ENCODE data around the gene KIFC1. TPM values are rescaled to one million over a fixed set of nuclear protein-coding genes. Genes with fewer than 3 reads are reported as not detected.
A peak's percentile ranks its signal among the peaks of the same experiment; 100 is the strongest.

The KIFC1 gene
- total RNA-seq, 1 donor from 2014 or later, result 93.9 TPM

DNA sequence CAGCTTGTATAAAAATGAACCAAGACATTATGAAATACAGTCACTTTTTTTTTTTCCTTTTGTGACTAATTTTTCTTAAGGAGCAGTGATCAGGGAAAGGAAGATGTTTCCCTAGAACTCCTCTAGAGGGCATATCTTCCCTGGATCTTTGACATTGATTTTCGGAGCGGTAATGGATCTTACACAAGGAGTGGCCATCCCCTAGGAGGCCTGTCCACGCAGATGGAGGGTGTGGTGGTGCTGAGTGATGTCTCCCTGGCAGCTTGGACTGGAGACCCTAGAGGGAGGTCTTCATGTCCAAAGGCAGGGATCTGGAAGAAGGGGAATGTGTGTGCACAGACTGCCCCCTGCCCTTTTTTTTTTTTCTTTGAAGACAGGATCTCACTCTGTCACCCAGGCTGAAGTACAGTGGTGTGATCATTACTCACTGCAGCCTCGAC, 7.0 kb upstream of the KIFC1 start:
- no peak overlapping the region for H3K27ac ChIP-seq
- H3K27me3 ChIP-seq, result no peaks in the 10 kb centered on the region
- H3K9me3 ChIP-seq (ENCODE audit: low read depth), result no peaks in the 10 kb centered on the region
- no peaks in the 10 kb centered on the region for H3K36me3 ChIP-seq
- H3F3A ChIP-seq (ENCODE audit: low read depth), result no peaks in the 10 kb centered on the region
- no peak overlapping the region for H3K4me3 ChIP-seq
- H3K27ac Mint-ChIP-seq, result no peak overlapping the region
- no peak overlapping the region for H3K4me3 Mint-ChIP-seq
- no peaks in the 10 kb centered on the region for H3K79me2 ChIP-seq (ENCODE audit: low read depth)
- H3K9ac ChIP-seq, result no peak overlapping the region
- no peaks in the 10 kb centered on the region for H3K36me3 Mint-ChIP-seq
- H4K20me1 ChIP-seq (ENCODE audit: low read depth), result no peaks in the 10 kb centered on the region
- no peaks in the 10 kb centered on the region for H3K4me1 ChIP-seq
- DNase-seq (ENCODE audit: low spot score), result peak; percentile 23
- H3K4me1 Mint-ChIP-seq, result peaks cover 3% of the 10 kb centered on the region
- TF ChIP-seq EZH2phosphoT487 (IDR thresholded peaks at IDR 0.05), result no peak
- TF ChIP-seq, protein P1, sequence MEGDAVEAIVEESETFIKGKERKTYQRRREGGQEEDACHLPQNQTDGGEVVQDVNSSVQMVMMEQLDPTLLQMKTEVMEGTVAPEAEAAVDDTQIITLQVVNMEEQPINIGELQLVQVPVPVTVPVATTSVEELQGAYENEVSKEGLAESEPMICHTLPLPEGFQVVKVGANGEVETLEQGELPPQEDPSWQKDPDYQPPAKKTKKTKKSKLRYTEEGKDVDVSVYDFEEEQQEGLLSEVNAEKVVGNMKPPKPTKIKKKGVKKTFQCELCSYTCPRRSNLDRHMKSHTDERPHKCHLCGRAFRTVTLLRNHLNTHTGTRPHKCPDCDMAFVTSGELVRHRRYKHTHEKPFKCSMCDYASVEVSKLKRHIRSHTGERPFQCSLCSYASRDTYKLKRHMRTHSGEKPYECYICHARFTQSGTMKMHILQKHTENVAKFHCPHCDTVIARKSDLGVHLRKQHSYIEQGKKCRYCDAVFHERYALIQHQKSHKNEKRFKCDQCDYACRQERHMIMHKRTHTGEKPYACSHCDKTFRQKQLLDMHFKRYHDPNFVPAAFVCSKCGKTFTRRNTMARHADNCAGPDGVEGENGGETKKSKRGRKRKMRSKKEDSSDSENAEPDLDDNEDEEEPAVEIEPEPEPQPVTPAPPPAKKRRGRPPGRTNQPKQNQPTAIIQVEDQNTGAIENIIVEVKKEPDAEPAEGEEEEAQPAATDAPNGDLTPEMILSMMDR (IDR thresholded peaks at IDR 0.05), result peak; percentile 45
- no peaks in the 10 kb centered on the region for H3K27me3 Mint-ChIP-seq (ENCODE audit: insufficient read depth, low read depth)
- H3K9me3 Mint-ChIP-seq, result no peaks in the 10 kb centered on the region
- H2AFZ ChIP-seq (replicated peaks), result no peak overlapping the region
- no peak overlapping the region for H3K4me2 ChIP-seq

DNA sequence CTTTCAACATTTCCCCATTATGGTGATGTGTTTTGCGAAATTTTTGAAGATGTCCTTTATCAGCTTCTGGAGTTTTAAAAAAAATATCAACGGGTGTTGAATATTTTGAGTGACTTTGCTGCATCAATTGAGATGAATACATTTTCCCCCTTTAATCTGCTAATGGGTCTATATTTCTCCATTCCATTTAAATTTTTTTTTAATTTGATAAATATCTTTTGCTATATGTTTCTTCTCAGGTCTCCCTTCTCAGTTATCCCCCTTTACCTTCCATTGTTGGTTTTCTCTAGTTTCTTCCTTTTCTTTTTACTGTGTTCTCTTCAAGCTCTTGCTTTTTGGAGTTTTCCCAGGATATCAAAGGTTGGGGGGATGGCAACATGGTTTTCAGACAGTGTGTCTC, 1.4 kb upstream of the KIFC1 start:
- H3K9ac ChIP-seq, result no peak overlapping the region
- no peak overlapping the region for H3K4me3 ChIP-seq
- H3K4me1 ChIP-seq, result peaks cover 23% of the 10 kb centered on the region
- Mint-ChIP-seq H3K27me3 (ENCODE audit: insufficient read depth, low read depth) (peaks cover 5% of the 10 kb centered on the region), H3K27ac (no peak overlapping the region), H3K4me3 (peak overlapping the region; percentile 44), H3K36me3 (peaks cover 11% of the 10 kb centered on the region), H3K4me1 (peaks cover 29% of the 10 kb centered on the region), H3K9me3 (no peaks in the 10 kb centered on the region)
- H3K27me3 ChIP-seq, result no peaks in the 10 kb centered on the region
- H2AFZ ChIP-seq (replicated peaks), result peak overlapping the region; percentile 32
- peaks cover 34% of the 10 kb centered on the region for H3K79me2 ChIP-seq (ENCODE audit: low read depth)
- no peak overlapping the region for H3K27ac ChIP-seq
- no peaks in the 10 kb centered on the region for H3K9me3 ChIP-seq (ENCODE audit: low read depth)
- TF ChIP-seq EZH2phosphoT487 (IDR thresholded peaks at IDR 0.05), result no peak
- TF ChIP-seq, protein P1 (IDR thresholded peaks at IDR 0.05), result no peak
- TF ChIP-seq EZH2 (IDR thresholded peaks at IDR 0.05), result no peak
- H3K36me3 ChIP-seq, result no peaks in the 10 kb centered on the region
- DNase-seq (ENCODE audit: low spot score), result no peak
- H3K4me2 ChIP-seq, result no peak overlapping the region
- H4K20me1 ChIP-seq (ENCODE audit: low read depth), result peaks cover 26% of the 10 kb centered on the region
- H3F3A ChIP-seq (ENCODE audit: low read depth), result peaks cover 13% of the 10 kb centered on the region

DNA sequence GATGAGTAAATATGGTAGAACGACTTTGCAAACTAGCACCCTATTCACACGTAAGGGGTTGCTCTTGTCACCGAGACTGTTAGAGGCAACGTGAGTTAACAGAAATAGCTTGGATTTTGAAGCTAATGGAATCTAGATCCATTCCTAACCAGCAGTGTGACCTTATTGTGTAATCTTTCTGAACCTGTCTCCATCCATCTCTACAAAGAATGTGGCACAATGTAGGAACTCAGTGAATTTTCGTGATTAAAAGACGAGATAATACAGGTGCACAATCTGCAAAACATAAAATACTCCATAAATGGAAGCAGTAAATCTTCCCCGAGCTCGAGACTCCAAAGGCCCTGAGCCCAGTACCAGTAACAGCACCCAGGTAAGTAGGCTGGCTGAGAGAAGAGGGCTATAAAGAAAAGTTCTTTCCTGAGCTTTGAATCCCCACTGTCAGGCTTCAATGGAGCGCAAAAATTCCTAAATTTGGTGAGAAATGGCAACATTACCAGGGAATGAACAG, 801 bp upstream of the KIFC1 start:
- H3K27ac Mint-ChIP-seq, result peak overlapping the region; percentile 89
- H3K36me3 Mint-ChIP-seq, result peaks cover 13% of the 10 kb centered on the region
- Histone ChIP-seq H3K9ac (no peak overlapping the region), H3K79me2 (ENCODE audit: low read depth) (peaks cover 41% of the 10 kb centered on the region), H4K20me1 (ENCODE audit: low read depth) (peaks cover 32% of the 10 kb centered on the region), H2AFZ (replicated peaks) (peak overlapping the region; percentile 32), H3K36me3 (no peaks in the 10 kb centered on the region), H3K4me3 (peak overlapping the region; percentile 73), H3K4me2 (peak overlapping the region; percentile 40), H3K9me3 (ENCODE audit: low read depth) (no peaks in the 10 kb centered on the region), H3F3A (ENCODE audit: low read depth) (peaks cover 13% of the 10 kb centered on the region), H3K27me3 (no peaks in the 10 kb centered on the region), H3K27ac (no peak overlapping the region), H3K4me1 (peaks cover 23% of the 10 kb centered on the region)
- H3K27me3 Mint-ChIP-seq (ENCODE audit: insufficient read depth, low read depth), result peaks cover 5% of the 10 kb centered on the region
- TF ChIP-seq EZH2 (IDR thresholded peaks at IDR 0.05), result no peak
- peaks cover 34% of the 10 kb centered on the region for H3K4me1 Mint-ChIP-seq
- no peak for DNase-seq (ENCODE audit: low spot score)
- H3K9me3 Mint-ChIP-seq, result no peaks in the 10 kb centered on the region
- peak overlapping the region; percentile 99 for H3K4me3 Mint-ChIP-seq

DNA sequence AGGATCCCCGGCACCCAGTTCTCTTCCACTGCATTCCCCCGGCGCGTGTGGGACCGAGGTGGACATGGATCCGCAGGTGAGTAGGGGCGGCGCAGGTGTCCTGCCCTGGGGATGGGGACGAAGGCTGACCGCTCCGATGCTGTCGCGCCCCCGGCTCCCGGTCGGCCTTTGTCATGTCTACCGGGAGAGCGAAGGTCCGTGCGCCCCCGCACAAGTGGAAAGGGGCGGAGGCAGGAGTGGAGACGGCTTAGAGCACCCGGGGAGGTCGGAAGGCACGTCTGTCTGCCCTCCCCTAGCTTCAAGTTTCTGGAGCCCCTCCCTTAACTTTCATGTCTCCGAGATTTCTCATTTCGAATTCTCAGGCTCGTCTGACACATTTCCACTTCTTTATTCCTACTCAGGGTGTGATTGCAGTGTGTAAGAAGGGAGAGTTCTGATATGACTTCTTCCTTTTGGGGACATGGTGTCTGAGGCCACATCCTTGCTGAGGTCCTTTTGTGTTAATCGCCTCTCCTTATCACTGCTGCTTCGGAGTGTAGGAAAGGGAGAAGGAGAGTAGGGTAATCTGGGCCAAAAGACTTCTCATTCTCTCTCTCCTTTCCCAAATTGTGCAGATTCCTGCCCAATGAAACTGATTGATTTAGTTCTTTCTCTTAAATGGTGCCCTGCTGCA, 435 bp downstream of the KIFC1 start:
- peak overlapping the region; percentile 91 for H3K27ac Mint-ChIP-seq
- H3K4me3 Mint-ChIP-seq, result peak overlapping the region; percentile 99
- peaks cover 16% of the 10 kb centered on the region for H3K36me3 Mint-ChIP-seq
- Histone ChIP-seq H3K79me2 (ENCODE audit: low read depth) (peaks cover 53% of the 10 kb centered on the region), H2AFZ (replicated peaks) (peak overlapping the region; percentile 2), H3K9me3 (ENCODE audit: low read depth) (no peaks in the 10 kb centered on the region), H3K27ac (peak overlapping the region; percentile 33), H3K4me3 (peak overlapping the region; percentile 73), H4K20me1 (ENCODE audit: low read depth) (peaks cover 44% of the 10 kb centered on the region), H3K9ac (peak overlapping the region; percentile 64), H3K4me1 (peaks cover 23% of the 10 kb centered on the region), H3K27me3 (no peaks in the 10 kb centered on the region), H3F3A (ENCODE audit: low read depth) (peaks cover 13% of the 10 kb centered on the region), H3K36me3 (no peaks in the 10 kb centered on the region), H3K4me2 (peak overlapping the region; percentile 90)
- no peak for TF ChIP-seq EZH2 (IDR thresholded peaks at IDR 0.05)
- TF ChIP-seq EZH2phosphoT487 (IDR thresholded peaks at IDR 0.05), result no peak
- TF ChIP-seq, protein P1 (IDR thresholded peaks at IDR 0.05), result no peak
- peaks cover 5% of the 10 kb centered on the region for H3K27me3 Mint-ChIP-seq (ENCODE audit: insufficient read depth, low read depth)
- peaks cover 38% of the 10 kb centered on the region for H3K4me1 Mint-ChIP-seq
- peak; percentile 28 for DNase-seq (ENCODE audit: low spot score)
- H3K9me3 Mint-ChIP-seq, result no peaks in the 10 kb centered on the region
